Neural progenitor cell (in vitro differentiated cells): ENCODE results near the gene UPK3B. TPM values are rescaled to one million over a fixed set of nuclear protein-coding genes. Genes with fewer than 3 reads are reported as not detected.
A peak's percentile ranks its signal among the peaks of the same experiment; 100 is the strongest.
"Not testable (repeated sequence)": the region's sequence is repeated elsewhere in the genome, so short reads cannot be mapped to it uniquely, and the experiment has no call there.

Source experiments
- DNase-seq: peaks from one replicate; pipeline ENCODE4 v3.0.0-alpha.2; 2016; ENCODE audit warnings: low spot score
- H2AFZ ChIP-seq: fragments of 200-600 bp; sonication (generic); replicated peaks from 2 replicates; pipeline ENCODE4 v1.6.1; 2016; ENCODE audit warnings: antibody characterized with exemption
- H3F3A ChIP-seq: fragments of 200-600 bp; sonication (generic); 2 replicates; pipeline ENCODE4 v1.6.1; 2016; ENCODE audit warnings: antibody characterized with exemption, low read depth
- H3K27ac ChIP-seq: fragments of 200-600 bp; sonication (generic); 2 replicates; pipeline ENCODE4 v1.5.1; 2016; ENCODE audit warnings: mild to moderate bottlenecking
- H3K27me3 ChIP-seq: fragments of 200-600 bp; sonication (generic); 2 replicates; pipeline ENCODE4 v1.6.1; 2016; ENCODE audit warnings: mild to moderate bottlenecking, moderate library complexity
- H3K36me3 ChIP-seq: fragments of 200-600 bp; sonication (generic); 2 replicates; pipeline ENCODE4 v1.5.1; 2016
- H3K4me1 ChIP-seq: fragments of 200-600 bp; sonication (generic); 2 replicates; pipeline ENCODE4 v1.6.1; 2016; ENCODE audit warnings: mixed run types
- H3K4me2 ChIP-seq: fragments of 200-600 bp; sonication (generic); 2 replicates; pipeline ENCODE4 v1.6.1; 2016
- H3K4me3 ChIP-seq: fragments of 200-600 bp; sonication (generic); 2 replicates; pipeline ENCODE4 v1.5.1; 2016
- H3K79me2 ChIP-seq: fragments of 200-600 bp; sonication (generic); 2 replicates; pipeline ENCODE4 v1.6.1; 2016; ENCODE audit warnings: low read depth
- H3K9ac ChIP-seq: fragments of 200-600 bp; sonication (generic); 2 replicates; pipeline ENCODE4 v1.6.1; 2016
- H3K9me3 ChIP-seq: fragments of 200-600 bp; sonication (generic); 2 replicates; pipeline ENCODE4 v1.5.1; 2016; ENCODE audit warnings: low read depth
- H4K20me1 ChIP-seq: fragments of 200-600 bp; sonication (generic); 2 replicates; pipeline ENCODE4 v1.6.1; 2016; ENCODE audit warnings: low read depth
- H3K27ac Mint-ChIP-seq: 3 replicates; pipeline ENCODE4 v1.8.0; 2021; ENCODE audit warnings: mixed read lengths
- H3K27me3 Mint-ChIP-seq: 2 replicates; pipeline ENCODE4 v1.8.0; 2022; ENCODE audit warnings: low read depth, mild to moderate bottlenecking, inconsistent platforms, moderate library complexity, mixed read lengths; ENCODE audit not compliant: insufficient read depth
- H3K36me3 Mint-ChIP-seq: 3 replicates; pipeline ENCODE4 v1.8.0; 2021; ENCODE audit warnings: mixed read lengths
- H3K4me1 Mint-ChIP-seq: 3 replicates; pipeline ENCODE4 v1.8.0; 2021; ENCODE audit warnings: mixed read lengths
- H3K4me3 Mint-ChIP-seq: 3 replicates; pipeline ENCODE4 v1.8.0; 2021; ENCODE audit warnings: mild to moderate bottlenecking, moderate library complexity, mixed read lengths
- H3K9me3 Mint-ChIP-seq: 3 replicates; pipeline ENCODE4 v1.8.0; 2020; ENCODE audit warnings: mixed read lengths
- CTCF ChIP-seq: fragments of 200-600 bp; sonication (generic); IDR thresholded peaks from 2 replicates; pipeline ENCODE4 v1.5.1; 2017; ENCODE audit warnings: antibody characterized with exemption, mild to moderate bottlenecking
- EZH2 ChIP-seq: fragments of 200-600 bp; sonication (generic); IDR thresholded peaks from 2 replicates; pipeline ENCODE4 v1.6.1; 2017; ENCODE audit warnings: antibody characterized with exemption, mild to moderate bottlenecking, moderate library complexity
- EZH2phosphoT487 ChIP-seq: fragments of 200-600 bp; sonication (generic); IDR thresholded peaks from 2 replicates; pipeline ENCODE4 v1.6.1; 2017; ENCODE audit warnings: antibody characterized with exemption
- total RNA-seq: library from RNA; depleted of rRNA; stranded (reverse); fragments of >200 nt; gene quantifications from 2 replicates; pipeline ENCODE4 v1.2.3, GENCODE V29; 2015; ENCODE audit warnings: low replicate concordance

UPK3B gene
- total RNA-seq, 1 donor from 2014 or later, result not detected

DNA sequence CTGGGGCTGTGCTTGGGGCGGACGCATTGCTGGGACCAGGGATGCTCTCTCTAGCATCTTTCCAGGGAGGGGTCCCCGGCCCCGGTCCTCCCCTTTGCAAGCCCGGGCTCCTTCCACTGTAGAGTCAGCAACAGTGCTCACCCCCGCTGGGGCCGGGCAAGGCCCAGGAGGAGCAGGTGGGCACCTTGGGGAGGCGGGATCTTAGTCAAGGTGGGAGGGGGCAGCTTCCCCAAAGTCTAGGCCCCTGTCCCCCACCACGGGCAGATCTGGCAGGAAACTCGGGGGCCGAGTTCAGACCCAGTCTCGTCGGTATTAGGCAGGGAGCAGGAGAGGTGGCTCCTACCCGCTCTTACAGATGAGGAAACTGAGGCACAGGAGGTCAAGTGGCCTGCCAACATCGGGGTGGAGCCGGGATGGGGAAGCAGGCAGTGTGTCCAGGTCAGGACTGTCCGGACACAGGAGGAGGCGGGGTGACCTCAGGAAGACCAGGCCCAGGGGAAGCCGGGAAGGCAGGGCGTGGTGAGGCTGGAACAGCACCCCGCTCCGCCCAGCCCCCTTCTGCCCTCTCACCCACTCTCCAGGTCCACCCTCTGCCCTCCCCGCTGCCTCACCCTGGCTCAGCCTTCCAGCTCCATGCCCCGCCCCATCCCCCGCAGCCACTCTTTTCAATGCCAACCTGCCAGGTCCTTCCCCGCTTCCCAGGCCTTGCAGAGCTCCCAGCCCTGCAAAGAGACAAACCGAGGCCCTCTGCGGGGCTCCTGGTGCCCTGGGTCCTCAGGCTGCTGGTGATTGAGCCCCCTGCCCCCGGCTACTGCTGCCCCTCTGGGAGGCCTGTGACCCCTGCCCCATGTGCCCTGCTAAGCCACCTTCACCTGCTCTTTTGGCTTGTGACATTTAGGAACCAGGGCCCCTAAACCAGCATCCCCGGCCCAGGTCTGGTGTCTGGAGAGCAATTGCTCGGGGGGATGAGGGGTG is 1.8 kb downstream of the UPK3B start:
- H3K27ac Mint-ChIP-seq, H3K4me1 Mint-ChIP-seq, H3K9me3 ChIP-seq, H3K4me3 Mint-ChIP-seq, H4K20me1 ChIP-seq, H3K27me3 Mint-ChIP-seq, H3K27ac ChIP-seq, H3K36me3 Mint-ChIP-seq, H3K9me3 Mint-ChIP-seq, H2AFZ ChIP-seq, H3K27me3 ChIP-seq, H3F3A ChIP-seq, DNase-seq, H3K79me2 ChIP-seq, H3K36me3 ChIP-seq, H3K9ac ChIP-seq, H3K4me3 ChIP-seq, H3K4me2 ChIP-seq: not testable (repeated sequence)
- peaks cover 11% of the 10 kb centered on the region for H3K4me1 ChIP-seq

DNA sequence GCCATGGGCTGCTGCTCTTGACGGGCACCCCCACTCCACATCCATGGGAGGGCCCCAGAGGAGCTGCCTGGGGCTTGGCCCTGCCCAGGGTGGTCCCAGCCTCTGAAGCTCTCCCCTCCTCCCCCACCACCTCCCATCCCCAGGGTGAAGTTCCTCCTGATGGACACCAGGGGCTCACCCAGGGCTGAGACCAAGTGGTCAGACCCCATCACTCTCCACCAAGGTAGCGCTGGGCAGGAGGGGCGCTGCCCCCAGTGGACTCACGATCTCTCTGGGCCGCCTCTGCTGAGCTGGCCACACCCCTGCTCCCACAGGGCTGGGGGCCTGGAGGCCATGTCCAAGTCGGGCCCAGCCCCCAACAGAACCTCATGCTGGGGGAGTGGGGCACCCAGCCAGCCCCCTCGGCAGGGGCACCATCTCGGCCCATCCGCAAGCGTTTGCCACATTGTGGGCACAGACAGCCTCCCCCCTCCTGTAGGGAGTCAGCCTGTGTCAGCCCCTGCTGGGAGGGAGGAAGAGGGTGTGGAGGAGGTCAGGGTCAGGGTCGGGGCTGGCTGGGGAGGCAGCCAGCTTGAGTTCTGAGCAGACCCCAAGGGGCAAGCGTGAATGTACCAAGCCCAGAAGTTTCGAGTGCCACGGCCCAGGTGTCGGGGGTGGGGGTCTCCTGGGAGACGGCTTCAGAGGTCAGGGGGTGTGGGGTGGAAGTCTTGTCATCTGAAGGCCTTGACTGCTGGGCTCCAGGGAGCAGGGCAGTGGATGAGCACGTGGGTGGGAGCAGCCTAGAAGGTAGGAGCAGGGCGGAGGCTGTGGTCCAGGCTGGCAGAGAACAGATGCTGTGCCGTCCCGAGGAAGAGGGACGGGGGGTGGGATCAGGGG is 2.8 kb downstream of the UPK3B start:
- no peaks in the 10 kb centered on the region for H3K9me3 Mint-ChIP-seq
- no peaks in the 10 kb centered on the region for H3K27me3 Mint-ChIP-seq
- Histone ChIP-seq H3K36me3 (no peaks in the 10 kb centered on the region), H3F3A (no peaks in the 10 kb centered on the region), H3K4me2 (no peak overlapping the region), H4K20me1 (no peaks in the 10 kb centered on the region), H3K27me3 (no peaks in the 10 kb centered on the region), H3K27ac (no peak overlapping the region), H3K9me3 (no peaks in the 10 kb centered on the region), H3K4me3 (no peak overlapping the region), H3K9ac (no peak overlapping the region), H3K79me2 (no peaks in the 10 kb centered on the region), H2AFZ (no peak overlapping the region), H3K4me1 (peaks cover 11% of the 10 kb centered on the region)
- no peak overlapping the region for H3K4me3 Mint-ChIP-seq
- DNase-seq, result peak; percentile 70
- H3K27ac Mint-ChIP-seq, result no peak overlapping the region
- H3K36me3 Mint-ChIP-seq, result no peaks in the 10 kb centered on the region
- H3K4me1 Mint-ChIP-seq, result peaks cover 10% of the 10 kb centered on the region
- no peak for TF ChIP-seq EZH2phosphoT487
- peak; percentile 50 for TF ChIP-seq CTCF

DNA sequence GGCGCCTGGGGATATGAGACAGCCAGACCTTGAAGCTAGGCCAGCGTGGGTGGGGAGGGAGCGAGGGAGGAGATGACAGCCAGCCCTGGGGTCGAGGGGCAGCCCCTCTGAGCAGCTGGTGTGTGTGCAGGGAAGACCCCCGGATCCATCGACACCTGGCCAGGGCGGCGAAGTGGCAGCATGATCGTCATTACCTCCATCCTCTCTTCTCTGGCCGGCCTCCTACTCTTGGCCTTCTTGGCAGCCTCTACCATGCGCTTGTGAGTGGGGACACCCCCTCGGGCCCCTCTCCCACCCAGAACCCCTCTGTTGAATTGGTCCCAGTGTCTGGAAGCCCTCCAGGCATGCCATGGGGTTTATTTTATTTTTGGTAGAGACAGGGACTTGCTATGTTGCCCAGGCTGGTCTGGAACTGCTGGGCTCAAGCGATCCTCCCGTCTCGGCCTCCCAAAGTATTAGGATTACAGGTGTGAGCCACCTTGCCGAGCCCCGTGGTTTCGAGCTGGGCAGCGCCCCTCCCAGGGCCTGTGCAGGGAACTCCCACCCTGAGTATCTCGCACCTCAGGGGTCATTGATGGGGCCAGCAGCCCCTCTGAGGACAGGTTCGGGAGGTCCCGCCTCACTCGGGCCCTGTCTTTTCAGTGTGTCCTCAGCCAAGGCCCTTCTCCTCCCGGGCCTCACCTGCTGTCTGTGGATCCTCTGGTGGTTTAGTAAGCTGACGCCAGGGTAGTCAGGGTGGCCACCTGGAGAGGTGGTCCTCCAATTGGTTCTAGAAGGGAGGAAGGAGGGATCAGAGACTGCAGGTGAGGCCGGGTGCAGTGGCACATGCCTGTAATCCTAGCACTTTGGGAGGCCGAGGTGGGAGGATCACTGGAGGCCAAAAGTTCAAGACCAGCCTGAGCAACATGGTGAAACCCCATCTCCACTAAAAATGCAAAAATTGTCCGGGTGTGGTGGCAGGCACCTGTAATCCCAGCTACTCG is 3.8 kb downstream of the UPK3B start:
- peak; percentile 1 for DNase-seq

More for the DNA sequence above, 3.8 kb downstream of the UPK3B start:
- no peaks in the 10 kb centered on the region for H3K79me2 ChIP-seq
- Mint-ChIP-seq H3K36me3 (no peaks in the 10 kb centered on the region), H3K27me3 (no peaks in the 10 kb centered on the region), H3K4me3 (no peak overlapping the region), H3K27ac (no peak overlapping the region), H3K4me1 (peaks cover 10% of the 10 kb centered on the region), H3K9me3 (no peaks in the 10 kb centered on the region)
- H3K4me2 ChIP-seq, result no peak overlapping the region
- H3K36me3 ChIP-seq, result no peaks in the 10 kb centered on the region
- H3K9me3 ChIP-seq, result no peaks in the 10 kb centered on the region
- no peak overlapping the region for H3K4me3 ChIP-seq
- H2AFZ ChIP-seq, result no peak overlapping the region
- no peak overlapping the region for H3K27ac ChIP-seq
- no peaks in the 10 kb centered on the region for H4K20me1 ChIP-seq
- TF ChIP-seq EZH2, result no peak
- no peak for TF ChIP-seq CTCF
- TF ChIP-seq EZH2phosphoT487, result no peak
- H3K9ac ChIP-seq, result no peak overlapping the region
- peaks cover 11% of the 10 kb centered on the region for H3K4me1 ChIP-seq
- no peaks in the 10 kb centered on the region for H3F3A ChIP-seq
- H3K27me3 ChIP-seq, result no peaks in the 10 kb centered on the region
